H9 (cell line): ENCODE data around the gene PPP1R14C. TPM values are rescaled to one million over a fixed set of nuclear protein-coding genes. Genes with fewer than 3 reads are reported as not detected.

Source experiments
- DNase-seq: peaks from one replicate; pipeline ENCODE4 v3.0.0-alpha.2; 2017
- H2AFZ ChIP-seq: one replicate; pipeline ENCODE4 v1.6.1; 2013; ENCODE audit warnings: mild to moderate bottlenecking, low read length, control low read depth, moderate library complexity
- H2AK5ac ChIP-seq: 2 replicates; pipeline ENCODE4 v1.6.1; 2013; ENCODE audit warnings: low read length, control low read depth, mixed read lengths; ENCODE audit not compliant: insufficient read length
- H2BK120ac ChIP-seq: one replicate; pipeline ENCODE4 v1.6.1; 2013; ENCODE audit warnings: low read depth, mild to moderate bottlenecking, low read length, control low read depth, inconsistent platforms; ENCODE audit not compliant: poor library complexity, severe bottlenecking
- H2BK12ac ChIP-seq: 2 replicates; pipeline ENCODE4 v1.6.1; 2013; ENCODE audit warnings: low read length, control low read depth, mixed read lengths, low read depth; ENCODE audit not compliant: insufficient read length
- H2BK15ac ChIP-seq: 2 replicates; pipeline ENCODE4 v1.6.1; 2013; ENCODE audit warnings: low read depth, low read length, control low read depth
- H2BK20ac ChIP-seq: one replicate; pipeline ENCODE4 v1.6.1; 2013; ENCODE audit warnings: low read depth, mild to moderate bottlenecking, low read length, control low read depth, inconsistent platforms; ENCODE audit not compliant: poor library complexity, severe bottlenecking
- H2BK5ac ChIP-seq: 2 replicates; pipeline ENCODE4 v1.6.1; 2013; ENCODE audit warnings: low read length, control low read depth, mixed read lengths; ENCODE audit not compliant: insufficient read length
- H3K14ac ChIP-seq: 2 replicates; pipeline ENCODE4 v1.6.1; 2013; ENCODE audit warnings: low read length, control low read depth; ENCODE audit not compliant: insufficient read depth
- H3K18ac ChIP-seq: 2 replicates; pipeline ENCODE4 v1.6.1; 2013; ENCODE audit warnings: low read depth, mild to moderate bottlenecking, mixed read lengths, low read length, control low read depth; ENCODE audit not compliant: insufficient read length
- H3K23ac ChIP-seq: 2 replicates; pipeline ENCODE4 v1.6.1; 2013; ENCODE audit warnings: low read length, control low read depth, mixed read lengths, low read depth; ENCODE audit not compliant: insufficient read length
- H3K23me2 ChIP-seq: 2 replicates; pipeline ENCODE4 v1.6.1; 2013; ENCODE audit warnings: low read depth, mild to moderate bottlenecking, mixed read lengths, low read length, control low read depth; ENCODE audit not compliant: insufficient read length, poor library complexity, severe bottlenecking
- H3K27ac ChIP-seq: 2 replicates; pipeline ENCODE4 v1.5.1; 2013; ENCODE audit warnings: low read length, control low read depth, mixed read lengths, low read depth; ENCODE audit not compliant: insufficient read length
- H3K27me3 ChIP-seq: 2 replicates; pipeline ENCODE4 v1.6.1; 2013; ENCODE audit warnings: low read length, control low read depth, inconsistent platforms; ENCODE audit not compliant: insufficient read depth
- H3K4ac ChIP-seq: 2 replicates; pipeline ENCODE4 v1.6.1; 2013; ENCODE audit warnings: low read depth, mild to moderate bottlenecking, control low read depth, inconsistent platforms, low read length, moderate library complexity
- H3K4me1 ChIP-seq: 2 replicates; pipeline ENCODE4 v1.6.1; 2013; ENCODE audit warnings: low read length, control low read depth, inconsistent platforms; ENCODE audit not compliant: insufficient read depth
- H3K4me2 ChIP-seq: 2 replicates; pipeline ENCODE4 v1.6.1; 2013; ENCODE audit warnings: low read length, control low read depth, mixed read lengths; ENCODE audit not compliant: insufficient read length, insufficient read depth
- H3K56ac ChIP-seq: 2 replicates; pipeline ENCODE4 v1.6.1; 2013; ENCODE audit warnings: low read depth, mild to moderate bottlenecking, mixed read lengths, low read length, control low read depth; ENCODE audit not compliant: insufficient read length
- H3K79me1 ChIP-seq: 2 replicates; pipeline ENCODE4 v1.6.1; 2013; ENCODE audit warnings: low read depth, mild to moderate bottlenecking, moderate library complexity, low read length, control low read depth, inconsistent platforms; ENCODE audit not compliant: insufficient read depth, poor library complexity, severe bottlenecking
- H3K79me2 ChIP-seq: 2 replicates; pipeline ENCODE4 v1.6.1; 2013; ENCODE audit warnings: low read length, control low read depth, inconsistent platforms; ENCODE audit not compliant: insufficient read depth
- H3K9ac ChIP-seq: 2 replicates; pipeline ENCODE4 v1.6.1; 2013; ENCODE audit warnings: low read length, control low read depth, mixed read lengths; ENCODE audit not compliant: insufficient read length; ENCODE audit errors: extremely low read depth
- H3K9me3 ChIP-seq: one replicate; pipeline ENCODE4 v1.6.1; 2013; ENCODE audit warnings: low read depth, low read length, inconsistent platforms; ENCODE audit not compliant: control insufficient read depth
- H3T11ph ChIP-seq: one replicate; pipeline ENCODE4 v1.6.1; 2013; ENCODE audit warnings: mild to moderate bottlenecking, low read length, control low read depth, inconsistent platforms
- H4K20me1 ChIP-seq: one replicate; pipeline ENCODE4 v1.6.1; 2013; ENCODE audit not compliant: control insufficient read depth, insufficient read length, insufficient read depth
- H4K5ac ChIP-seq: 2 replicates; pipeline ENCODE4 v1.6.1; 2013; ENCODE audit warnings: low read depth, mild to moderate bottlenecking, mixed read lengths, low read length, control low read depth; ENCODE audit not compliant: insufficient read length
- H4K8ac ChIP-seq: replicated peaks from 2 replicates; pipeline ENCODE4 v1.6.1; 2013; ENCODE audit warnings: low read length, control low read depth, mixed read lengths, low read depth; ENCODE audit not compliant: insufficient read length
- H4K91ac ChIP-seq: 2 replicates; pipeline ENCODE4 v1.6.1; 2013; ENCODE audit warnings: low read depth, mild to moderate bottlenecking, moderate library complexity, mixed read lengths, low read length, control low read depth; ENCODE audit not compliant: insufficient read length
- H3K27ac Mint-ChIP-seq, 3 experiments: 2 replicates in 2 of 3; 3 replicates in 1 of 3; pipeline ENCODE4 v1.8.0; 2020 to 2021; ENCODE audit warnings: mixed read lengths in 3 of 3, mild to moderate bottlenecking in 1 of 3, moderate library complexity in 1 of 3
- H3K27me3 Mint-ChIP-seq: 2 replicates; pipeline ENCODE4 v1.8.0; 2021; ENCODE audit warnings: low read depth, mild to moderate bottlenecking, moderate library complexity, mixed read lengths
- H3K36me3 Mint-ChIP-seq, 3 experiments: 2 replicates in 2 of 3; 3 replicates in 1 of 3; pipeline ENCODE4 v1.8.0; 2020 to 2021; ENCODE audit warnings: low read depth in 3 of 3, mixed read lengths in 3 of 3; ENCODE audit not compliant: insufficient read depth in 1 of 3
- H3K4me1 Mint-ChIP-seq, 2 experiments: 2 replicates each; pipeline ENCODE4 v1.8.0; 2020; ENCODE audit warnings: mixed read lengths in 2 of 2
- H3K4me3 Mint-ChIP-seq, 2 experiments: 2 replicates in 1 of 2; 3 replicates in 1 of 2; pipeline ENCODE4 v1.8.0; 2020 to 2021; ENCODE audit warnings: mild to moderate bottlenecking in 2 of 2, mixed read lengths in 2 of 2, moderate library complexity in 1 of 2
- H3K9me3 Mint-ChIP-seq, 2 experiments: 2 replicates in 1 of 2; 3 replicates in 1 of 2; pipeline ENCODE4 v1.8.0; 2020; ENCODE audit warnings: mild to moderate bottlenecking in 2 of 2, mixed read lengths in 2 of 2, moderate library complexity in 1 of 2
- CTCF ChIP-seq: fragments of 200-600 bp; sonication (generic); conservative IDR thresholded peaks from 3 replicates; pipeline ENCODE4 v1.8.0; 2021; ENCODE audit warnings: antibody characterized with exemption, mild to moderate bottlenecking
- WGBS: extraction: QIAGEN DNeasy Blood & Tissue Kit; methylation state at CpG from one replicate; pipeline ENCODE4 v1.1.7; 2013; ENCODE audit warnings: missing lambda C conversion rate, low lambda C conversion rate, mixed read lengths; ENCODE audit not compliant: insufficient read length; ENCODE audit errors: extremely low coverage; 5-methylcytosine and 5-hydroxymethylcytosine counted together
- total RNA-seq: library from RNA; stranded (reverse); gene quantifications from 2 replicates; pipeline ENCODE4 v1.2.1, GENCODE V29; 2021

The PPP1R14C gene
- total RNA-seq, 1 experiment from 2014 or later = 0.37 TPM

- H2BK20ac ChIP-seq = no peak overlapping the region
- no peak overlapping the region for H4K91ac ChIP-seq
- DNase-seq = no peak
- H3K9me3 Mint-ChIP-seq = no peaks in the 10 kb centered on the region
- no CpG with 5 or more reads among the region's 4 CpGs for WGBS
- no peak overlapping the region for H3K4me2 ChIP-seq
- H3K23me2 ChIP-seq = no peaks in the 10 kb centered on the region
- H3K23ac ChIP-seq = no peak overlapping the region
- H3K4me1 ChIP-seq = no peaks in the 10 kb centered on the region
- no peak overlapping the region for H2AFZ ChIP-seq
- H2BK5ac ChIP-seq = no peak overlapping the region
- H3K79me2 ChIP-seq = no peaks in the 10 kb centered on the region
- H3K27ac ChIP-seq = no peak overlapping the region
- H3K4me3 Mint-ChIP-seq = no peak overlapping the region
- no peak overlapping the region for H2BK12ac ChIP-seq
- no peak overlapping the region for H3T11ph ChIP-seq
- no peak for TF ChIP-seq CTCF
- no peaks in the 10 kb centered on the region for H3K9me3 ChIP-seq
- H2AK5ac ChIP-seq = no peak overlapping the region
- no peak overlapping the region for H3K27ac Mint-ChIP-seq
- no peaks in the 10 kb centered on the region for H3K79me1 ChIP-seq
- H3K4ac ChIP-seq = no peak overlapping the region
- H2BK120ac ChIP-seq = no peak overlapping the region
- no peak overlapping the region for H3K18ac ChIP-seq
- H3K14ac ChIP-seq = no peak overlapping the region
- no peak overlapping the region for H3K56ac ChIP-seq
- H3K36me3 Mint-ChIP-seq = no peaks in the 10 kb centered on the region
- no peaks in the 10 kb centered on the region for H3K4me1 Mint-ChIP-seq
- H2BK15ac ChIP-seq = no peak overlapping the region
- no peaks in the 10 kb centered on the region; the same call in 1 of the 2 replicates for H3K27me3 Mint-ChIP-seq
- H3K27me3 ChIP-seq = no peaks in the 10 kb centered on the region
- no peaks in the 10 kb centered on the region for H4K20me1 ChIP-seq
- H3K9ac ChIP-seq = no peak overlapping the region
- H4K5ac ChIP-seq = no peak overlapping the region
- H4K8ac ChIP-seq = no peak overlapping the region
These were observed 40.0 kb upstream of the PPP1R14C start for GRCh38 chr6:150102750-150103270.
